Measurements from ENCODE around the gene FGR. TPM values are rescaled to one million over a fixed set of nuclear protein-coding genes. Genes with fewer than 3 reads are reported as not detected.

Gene FGR
- total and polyA plus RNA-seq, 2 of the 13 experiments (the other 11 are each of a cell fraction or from before 2014, with no cell fraction given) = not detected

DNA sequence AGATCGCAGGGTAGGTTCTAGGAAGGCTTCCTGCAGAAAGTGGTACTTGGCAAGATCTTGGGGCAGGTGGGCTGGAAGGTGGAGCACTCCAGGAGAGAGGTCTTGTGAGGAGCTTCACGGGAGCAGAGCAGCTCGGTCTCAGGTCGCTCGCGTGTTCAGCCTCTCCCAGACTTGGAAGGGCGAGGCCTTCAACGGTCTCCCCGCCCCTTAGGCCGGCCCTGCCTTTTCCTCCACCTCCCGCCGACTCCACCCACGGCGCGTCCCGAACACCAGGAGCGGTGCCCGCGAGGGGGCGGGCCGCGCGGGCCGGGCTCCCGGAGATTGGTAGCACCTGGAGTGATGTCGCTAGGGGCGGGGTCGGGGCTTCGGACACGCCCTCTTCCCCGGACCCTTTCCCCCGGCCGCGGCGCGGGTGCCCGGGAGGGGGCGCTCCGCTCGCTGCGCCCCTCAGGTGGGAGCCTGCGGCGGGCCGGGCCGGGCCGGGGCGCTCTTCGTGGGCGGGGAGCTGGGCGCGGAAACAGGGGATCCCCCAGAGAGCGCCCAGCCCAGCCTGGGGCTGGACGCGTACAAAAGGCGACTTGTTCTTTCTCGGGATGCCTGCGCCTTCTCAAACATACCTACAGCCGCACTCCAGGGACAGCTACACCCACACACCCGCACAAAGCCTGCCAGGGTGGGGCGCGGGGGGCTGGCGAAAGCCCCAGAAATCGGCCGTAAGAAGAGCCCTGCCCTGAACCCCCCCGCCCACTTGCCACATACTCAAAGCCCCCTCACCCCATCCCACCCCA, 66.5 kb downstream of the FGR start (continued):
- TF ChIP-seq, protein P1, sequence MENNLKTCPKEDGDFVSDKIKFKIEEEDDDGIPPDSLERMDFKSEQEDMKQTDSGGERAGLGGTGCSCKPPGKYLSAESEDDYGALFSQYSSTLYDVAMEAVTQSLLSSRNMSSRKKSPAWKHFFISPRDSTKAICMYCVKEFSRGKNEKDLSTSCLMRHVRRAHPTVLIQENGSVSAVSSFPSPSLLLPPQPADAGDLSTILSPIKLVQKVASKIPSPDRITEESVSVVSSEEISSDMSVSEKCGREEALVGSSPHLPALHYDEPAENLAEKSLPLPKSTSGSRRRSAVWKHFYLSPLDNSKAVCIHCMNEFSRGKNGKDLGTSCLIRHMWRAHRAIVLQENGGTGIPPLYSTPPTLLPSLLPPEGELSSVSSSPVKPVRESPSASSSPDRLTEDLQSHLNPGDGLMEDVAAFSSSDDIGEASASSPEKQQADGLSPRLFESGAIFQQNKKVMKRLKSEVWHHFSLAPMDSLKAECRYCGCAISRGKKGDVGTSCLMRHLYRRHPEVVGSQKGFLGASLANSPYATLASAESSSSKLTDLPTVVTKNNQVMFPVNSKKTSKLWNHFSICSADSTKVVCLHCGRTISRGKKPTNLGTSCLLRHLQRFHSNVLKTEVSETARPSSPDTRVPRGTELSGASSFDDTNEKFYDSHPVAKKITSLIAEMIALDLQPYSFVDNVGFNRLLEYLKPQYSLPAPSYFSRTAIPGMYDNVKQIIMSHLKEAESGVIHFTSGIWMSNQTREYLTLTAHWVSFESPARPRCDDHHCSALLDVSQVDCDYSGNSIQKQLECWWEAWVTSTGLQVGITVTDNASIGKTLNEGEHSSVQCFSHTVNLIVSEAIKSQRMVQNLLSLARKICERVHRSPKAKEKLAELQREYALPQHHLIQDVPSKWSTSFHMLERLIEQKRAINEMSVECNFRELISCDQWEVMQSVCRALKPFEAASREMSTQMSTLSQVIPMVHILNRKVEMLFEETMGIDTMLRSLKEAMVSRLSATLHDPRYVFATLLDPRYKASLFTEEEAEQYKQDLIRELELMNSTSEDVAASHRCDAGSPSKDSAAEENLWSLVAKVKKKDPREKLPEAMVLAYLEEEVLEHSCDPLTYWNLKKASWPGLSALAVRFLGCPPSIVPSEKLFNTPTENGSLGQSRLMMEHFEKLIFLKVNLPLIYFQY (CRISPR knock-in tag; IDR thresholded peaks at IDR 0.05; ENCODE audit: borderline replicate concordance) = peak; percentile 95
- 0 out of 2 replicates have a peak, but pooled peaks have one; percentile 19 for TF ChIP-seq JUN (CRISPR knock-in tag; IDR thresholded peaks at IDR 0.05)
- TF ChIP-seq ZSCAN30 (CRISPR knock-in tag; IDR thresholded peaks at IDR 0.05) = no peak
- TF ChIP-seq LCORL (IDR thresholded peaks at IDR 0.05) = no peak
- peak; percentile 72 for TF ChIP-seq LCORL (CRISPR knock-in tag; IDR thresholded peaks at IDR 0.05)
- peak; percentile 64; the same call in 1 of the 3 replicates for TF ChIP-seq MXI1 (IDR thresholded peaks at IDR 0.05; ENCODE audit: borderline replicate concordance, low read depth, low read length)
- TF ChIP-seq, protein P2, sequence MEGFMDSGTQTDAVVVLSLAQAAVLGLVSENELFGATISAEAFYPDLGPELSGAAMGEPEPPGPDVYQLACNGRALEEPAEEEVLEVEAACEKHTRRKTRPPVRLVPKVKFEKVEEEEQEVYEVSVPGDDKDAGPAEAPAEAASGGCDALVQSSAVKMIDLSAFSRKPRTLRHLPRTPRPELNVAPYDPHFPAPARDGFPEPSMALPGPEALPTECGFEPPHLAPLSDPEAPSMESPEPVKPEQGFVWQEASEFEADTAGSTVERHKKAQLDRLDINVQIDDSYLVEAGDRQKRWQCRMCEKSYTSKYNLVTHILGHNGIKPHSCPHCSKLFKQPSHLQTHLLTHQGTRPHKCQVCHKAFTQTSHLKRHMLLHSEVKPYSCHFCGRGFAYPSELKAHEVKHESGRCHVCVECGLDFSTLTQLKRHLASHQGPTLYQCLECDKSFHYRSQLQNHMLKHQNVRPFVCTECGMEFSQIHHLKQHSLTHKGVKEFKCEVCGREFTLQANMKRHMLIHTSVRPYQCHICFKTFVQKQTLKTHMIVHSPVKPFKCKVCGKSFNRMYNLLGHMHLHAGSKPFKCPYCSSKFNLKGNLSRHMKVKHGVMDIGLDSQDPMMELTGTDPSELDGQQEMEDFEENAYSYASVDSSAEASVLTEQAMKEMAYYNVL (CRISPR knock-in tag; IDR thresholded peaks at IDR 0.05; ENCODE audit: borderline replicate concordance) = no peak
- no peak for TF ChIP-seq REL (CRISPR knock-in tag; conservative IDR thresholded peaks at IDR 0.05)
- TF ChIP-seq, protein P3, sequence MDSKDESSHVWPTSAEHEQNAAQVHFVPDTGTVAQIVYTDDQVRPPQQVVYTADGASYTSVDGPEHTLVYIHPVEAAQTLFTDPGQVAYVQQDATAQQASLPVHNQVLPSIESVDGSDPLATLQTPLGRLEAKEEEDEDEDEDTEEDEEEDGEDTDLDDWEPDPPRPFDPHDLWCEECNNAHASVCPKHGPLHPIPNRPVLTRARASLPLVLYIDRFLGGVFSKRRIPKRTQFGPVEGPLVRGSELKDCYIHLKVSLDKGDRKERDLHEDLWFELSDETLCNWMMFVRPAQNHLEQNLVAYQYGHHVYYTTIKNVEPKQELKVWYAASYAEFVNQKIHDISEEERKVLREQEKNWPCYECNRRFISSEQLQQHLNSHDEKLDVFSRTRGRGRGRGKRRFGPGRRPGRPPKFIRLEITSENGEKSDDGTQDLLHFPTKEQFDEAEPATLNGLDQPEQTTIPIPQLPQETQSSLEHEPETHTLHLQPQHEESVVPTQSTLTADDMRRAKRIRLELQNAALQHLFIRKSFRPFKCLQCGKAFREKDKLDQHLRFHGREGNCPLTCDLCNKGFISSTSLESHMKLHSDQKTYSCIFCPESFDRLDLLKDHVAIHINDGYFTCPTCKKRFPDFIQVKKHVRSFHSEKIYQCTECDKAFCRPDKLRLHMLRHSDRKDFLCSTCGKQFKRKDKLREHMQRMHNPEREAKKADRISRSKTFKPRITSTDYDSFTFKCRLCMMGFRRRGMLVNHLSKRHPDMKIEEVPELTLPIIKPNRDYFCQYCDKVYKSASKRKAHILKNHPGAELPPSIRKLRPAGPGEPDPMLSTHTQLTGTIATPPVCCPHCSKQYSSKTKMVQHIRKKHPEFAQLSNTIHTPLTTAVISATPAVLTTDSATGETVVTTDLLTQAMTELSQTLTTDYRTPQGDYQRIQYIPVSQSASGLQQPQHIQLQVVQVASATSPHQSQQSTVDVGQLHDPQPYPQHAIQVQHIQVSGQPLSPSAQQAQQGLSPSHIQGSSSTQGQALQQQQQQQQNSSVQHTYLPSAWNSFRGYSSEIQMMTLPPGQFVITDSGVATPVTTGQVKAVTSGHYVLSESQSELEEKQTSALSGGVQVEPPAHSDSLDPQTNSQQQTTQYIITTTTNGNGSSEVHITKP (CRISPR knock-in tag; IDR thresholded peaks at IDR 0.05; ENCODE audit: low read depth) = peak; percentile 67; the same call in 1 of the 2 replicates
- TF ChIP-seq HCFC1 (IDR thresholded peaks at IDR 0.05; ENCODE audit: low read depth, low read length) = no peak
- TF ChIP-seq, protein P4, sequence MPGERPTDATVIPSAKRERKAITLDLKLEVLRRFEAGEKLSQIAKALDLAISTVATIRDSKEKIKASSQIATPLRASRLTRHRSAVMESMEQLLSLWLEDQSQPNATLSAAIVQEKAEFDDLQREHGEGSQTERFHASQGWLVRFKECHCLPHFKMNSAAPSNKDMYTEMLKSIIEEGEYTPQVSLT (CRISPR knock-in tag; IDR thresholded peaks at IDR 0.05; ENCODE audit: borderline replicate concordance, low read depth) = no peak
